SK-N-SH (cell line): ENCODE measurements around the gene OTUD1. TPM values are rescaled to one million over a fixed set of nuclear protein-coding genes. Genes with fewer than 3 reads are reported as not detected.
A peak's percentile ranks its signal among the peaks of the same experiment; 100 is the strongest.

Source experiments
- CHD2 ChIP-seq: fragments of 150-350 bp; IDR thresholded peaks from 2 replicates; pipeline ENCODE4 v1.6.1; 2018; ENCODE audit warnings: low read length; ENCODE audit not compliant: partially characterized antibody
- EP300 ChIP-seq, 2 experiments: IDR thresholded peaks; 2 replicates each; pipeline versions ENCODE4 v1.4.0 to v1.6.1; 2012; ENCODE audit warnings: borderline replicate concordance in 1 of 2, low read depth in 1 of 2, low read length in 1 of 2
- EZH2phosphoT487 ChIP-seq: fragments of 200-600 bp; sonication (generic); IDR thresholded peaks from 2 replicates; pipeline ENCODE4 v1.6.1; 2017; ENCODE audit warnings: low read depth, mixed run types, mild to moderate bottlenecking, antibody characterized with exemption, moderate library complexity, borderline replicate concordance
- FOSL2 ChIP-seq: IDR thresholded peaks from 2 replicates; pipeline ENCODE4 v1.4.0; 2012; ENCODE audit warnings: low read depth, mild to moderate bottlenecking, moderate library complexity, borderline replicate concordance
- FOXM1 ChIP-seq: IDR thresholded peaks from 2 replicates; pipeline ENCODE4 v1.4.0; 2012; ENCODE audit warnings: low read depth, mild to moderate bottlenecking
- GABPA ChIP-seq: IDR thresholded peaks from 2 replicates; pipeline ENCODE4 v1.4.0; 2012; ENCODE audit warnings: low read depth, mild to moderate bottlenecking
- JUND ChIP-seq: IDR thresholded peaks from 2 replicates; pipeline ENCODE4 v1.4.0; 2012
- MEF2A ChIP-seq: IDR thresholded peaks from 2 replicates; pipeline ENCODE4 v1.4.0; 2012; ENCODE audit warnings: low read depth, borderline replicate concordance
- NRF1 ChIP-seq: IDR thresholded peaks from 2 replicates; pipeline ENCODE4 v1.6.1; 2012; ENCODE audit warnings: low read depth, mild to moderate bottlenecking, low read length
- RAD21 ChIP-seq: IDR thresholded peaks from 2 replicates; pipeline ENCODE4 v1.6.1; 2012; ENCODE audit warnings: mild to moderate bottlenecking, low read length
- RCOR1 ChIP-seq: fragments of 150-350 bp; IDR thresholded peaks from 2 replicates; pipeline ENCODE4 v1.6.1; 2017; ENCODE audit warnings: antibody characterized with exemption, low read length
- RFX5 ChIP-seq: IDR thresholded peaks from 2 replicates; pipeline ENCODE4 v1.6.1; 2012; ENCODE audit warnings: mild to moderate bottlenecking, improper control_type of control experiment, low read length
- SIN3A ChIP-seq: IDR thresholded peaks from 2 replicates; pipeline ENCODE4 v1.6.1; 2012; ENCODE audit warnings: low read depth, mild to moderate bottlenecking, low read length, moderate library complexity, borderline replicate concordance
- TCF12 ChIP-seq: IDR thresholded peaks from 2 replicates; pipeline ENCODE4 v1.4.0; 2012
- TEAD4 ChIP-seq: IDR thresholded peaks from 2 replicates; pipeline ENCODE4 v1.4.0; 2012; ENCODE audit warnings: mild to moderate bottlenecking, borderline replicate concordance; ENCODE audit not compliant: insufficient read depth
- polyA plus RNA-seq, 3 experiments: library from polyadenylated mRNA; depleted of rRNA; stranded (reverse); fragments of >200 nt; gene quantifications; 2 replicates each; pipeline ENCODE4 v1.2.3, GENCODE V29; 2012
- TF ChIP-seq, protein P1 (sequence below): IDR thresholded peaks from 2 replicates; pipeline ENCODE4 v1.6.1; 2012; ENCODE audit warnings: mild to moderate bottlenecking, low read depth, low read length, moderate library complexity
- TF ChIP-seq, protein P2 (sequence below): IDR thresholded peaks from 2 replicates; pipeline ENCODE4 v1.4.0; 2012; ENCODE audit warnings: low read depth
- TF ChIP-seq, protein P3 (sequence below): IDR thresholded peaks from 2 replicates; pipeline ENCODE4 v1.4.0; 2012; ENCODE audit warnings: low read depth, borderline replicate concordance
- TF ChIP-seq, protein P4 (sequence below): fragments of 150-350 bp; IDR thresholded peaks from 2 replicates; pipeline ENCODE4 v1.6.1; 2017; ENCODE audit warnings: antibody characterized with exemption, low read length, low read depth, borderline replicate concordance
- TF ChIP-seq, protein P5 (sequence below): fragments of 200-600 bp; sonication (generic); IDR thresholded peaks from 2 replicates; pipeline ENCODE4 v1.6.1; 2017; ENCODE audit warnings: antibody characterized with exemption, mild to moderate bottlenecking, moderate library complexity
- TF ChIP-seq, protein P6 (sequence below): IDR thresholded peaks from 2 replicates; pipeline ENCODE4 v1.4.0; 2012; ENCODE audit warnings: low read depth, borderline replicate concordance
- TF ChIP-seq, protein P7 (sequence below): fragments of 150-350 bp; IDR thresholded peaks from 2 replicates; pipeline ENCODE4 v1.6.1; 2016; ENCODE audit warnings: mild to moderate bottlenecking, low read depth, low read length

Gene OTUD1
- polyA plus RNA-seq, 1 of the 3 experiments (the other 2 are of a cell fraction): 8.5 TPM

DNA sequence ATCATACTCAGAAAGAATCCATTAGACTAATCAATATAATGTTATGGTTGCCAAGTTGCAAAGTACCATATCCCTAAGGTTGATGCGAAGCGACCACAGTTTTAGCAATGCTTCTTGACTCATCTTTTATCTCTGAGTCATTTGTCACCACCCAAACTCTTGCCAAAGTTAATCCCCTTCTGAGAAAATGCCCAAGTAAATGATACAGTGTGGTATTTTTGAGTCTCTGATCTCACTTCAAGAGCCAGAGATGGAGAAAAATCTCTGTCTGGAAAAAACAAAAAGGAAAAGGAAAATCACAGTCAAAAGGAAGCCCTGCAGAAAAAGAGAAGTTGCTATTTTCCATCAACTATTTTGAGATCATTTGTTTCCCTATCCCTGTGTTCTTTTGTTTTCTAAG is 26.7 kb upstream of the OTUD1 start (continued):
- TF ChIP-seq, protein P1, sequence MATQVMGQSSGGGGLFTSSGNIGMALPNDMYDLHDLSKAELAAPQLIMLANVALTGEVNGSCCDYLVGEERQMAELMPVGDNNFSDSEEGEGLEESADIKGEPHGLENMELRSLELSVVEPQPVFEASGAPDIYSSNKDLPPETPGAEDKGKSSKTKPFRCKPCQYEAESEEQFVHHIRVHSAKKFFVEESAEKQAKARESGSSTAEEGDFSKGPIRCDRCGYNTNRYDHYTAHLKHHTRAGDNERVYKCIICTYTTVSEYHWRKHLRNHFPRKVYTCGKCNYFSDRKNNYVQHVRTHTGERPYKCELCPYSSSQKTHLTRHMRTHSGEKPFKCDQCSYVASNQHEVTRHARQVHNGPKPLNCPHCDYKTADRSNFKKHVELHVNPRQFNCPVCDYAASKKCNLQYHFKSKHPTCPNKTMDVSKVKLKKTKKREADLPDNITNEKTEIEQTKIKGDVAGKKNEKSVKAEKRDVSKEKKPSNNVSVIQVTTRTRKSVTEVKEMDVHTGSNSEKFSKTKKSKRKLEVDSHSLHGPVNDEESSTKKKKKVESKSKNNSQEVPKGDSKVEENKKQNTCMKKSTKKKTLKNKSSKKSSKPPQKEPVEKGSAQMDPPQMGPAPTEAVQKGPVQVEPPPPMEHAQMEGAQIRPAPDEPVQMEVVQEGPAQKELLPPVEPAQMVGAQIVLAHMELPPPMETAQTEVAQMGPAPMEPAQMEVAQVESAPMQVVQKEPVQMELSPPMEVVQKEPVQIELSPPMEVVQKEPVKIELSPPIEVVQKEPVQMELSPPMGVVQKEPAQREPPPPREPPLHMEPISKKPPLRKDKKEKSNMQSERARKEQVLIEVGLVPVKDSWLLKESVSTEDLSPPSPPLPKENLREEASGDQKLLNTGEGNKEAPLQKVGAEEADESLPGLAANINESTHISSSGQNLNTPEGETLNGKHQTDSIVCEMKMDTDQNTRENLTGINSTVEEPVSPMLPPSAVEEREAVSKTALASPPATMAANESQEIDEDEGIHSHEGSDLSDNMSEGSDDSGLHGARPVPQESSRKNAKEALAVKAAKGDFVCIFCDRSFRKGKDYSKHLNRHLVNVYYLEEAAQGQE: no peak
- TF ChIP-seq TEAD4 (0 out of 2 replicates have a peak, but pooled peaks have one; percentile 43), EZH2phosphoT487 (no peak), RFX5 (no peak), TCF12 (peak; percentile 68), FOSL2 (peak; percentile 89), MEF2A (peak; percentile 62; the same call in 1 of the 2 replicates), NRF1 (no peak), FOXM1 (no peak), RCOR1 (no peak), CHD2 (no peak), SIN3A (no peak), JUND (peak; percentile 83), RAD21 (no peak), GABPA (no peak), EP300 (IDR thresholded peaks at IDR 0.05; ENCODE audit: borderline replicate concordance in 1 of 2, low read depth in 1 of 2, low read length in 1 of 2) (peak in 1 of 2 experiments; percentile 67; a peak in 2 of 4 replicates)
- TF ChIP-seq, protein P2, sequence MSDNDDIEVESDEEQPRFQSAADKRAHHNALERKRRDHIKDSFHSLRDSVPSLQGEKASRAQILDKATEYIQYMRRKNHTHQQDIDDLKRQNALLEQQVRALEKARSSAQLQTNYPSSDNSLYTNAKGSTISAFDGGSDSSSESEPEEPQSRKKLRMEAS: no peak
- TF ChIP-seq, protein P3, sequence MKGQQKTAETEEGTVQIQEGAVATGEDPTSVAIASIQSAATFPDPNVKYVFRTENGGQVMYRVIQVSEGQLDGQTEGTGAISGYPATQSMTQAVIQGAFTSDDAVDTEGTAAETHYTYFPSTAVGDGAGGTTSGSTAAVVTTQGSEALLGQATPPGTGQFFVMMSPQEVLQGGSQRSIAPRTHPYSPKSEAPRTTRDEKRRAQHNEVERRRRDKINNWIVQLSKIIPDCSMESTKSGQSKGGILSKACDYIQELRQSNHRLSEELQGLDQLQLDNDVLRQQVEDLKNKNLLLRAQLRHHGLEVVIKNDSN: no peak
- TF ChIP-seq, protein P4, sequence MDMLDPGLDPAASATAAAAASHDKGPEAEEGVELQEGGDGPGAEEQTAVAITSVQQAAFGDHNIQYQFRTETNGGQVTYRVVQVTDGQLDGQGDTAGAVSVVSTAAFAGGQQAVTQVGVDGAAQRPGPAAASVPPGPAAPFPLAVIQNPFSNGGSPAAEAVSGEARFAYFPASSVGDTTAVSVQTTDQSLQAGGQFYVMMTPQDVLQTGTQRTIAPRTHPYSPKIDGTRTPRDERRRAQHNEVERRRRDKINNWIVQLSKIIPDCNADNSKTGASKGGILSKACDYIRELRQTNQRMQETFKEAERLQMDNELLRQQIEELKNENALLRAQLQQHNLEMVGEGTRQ: no peak
- TF ChIP-seq, protein P5, sequence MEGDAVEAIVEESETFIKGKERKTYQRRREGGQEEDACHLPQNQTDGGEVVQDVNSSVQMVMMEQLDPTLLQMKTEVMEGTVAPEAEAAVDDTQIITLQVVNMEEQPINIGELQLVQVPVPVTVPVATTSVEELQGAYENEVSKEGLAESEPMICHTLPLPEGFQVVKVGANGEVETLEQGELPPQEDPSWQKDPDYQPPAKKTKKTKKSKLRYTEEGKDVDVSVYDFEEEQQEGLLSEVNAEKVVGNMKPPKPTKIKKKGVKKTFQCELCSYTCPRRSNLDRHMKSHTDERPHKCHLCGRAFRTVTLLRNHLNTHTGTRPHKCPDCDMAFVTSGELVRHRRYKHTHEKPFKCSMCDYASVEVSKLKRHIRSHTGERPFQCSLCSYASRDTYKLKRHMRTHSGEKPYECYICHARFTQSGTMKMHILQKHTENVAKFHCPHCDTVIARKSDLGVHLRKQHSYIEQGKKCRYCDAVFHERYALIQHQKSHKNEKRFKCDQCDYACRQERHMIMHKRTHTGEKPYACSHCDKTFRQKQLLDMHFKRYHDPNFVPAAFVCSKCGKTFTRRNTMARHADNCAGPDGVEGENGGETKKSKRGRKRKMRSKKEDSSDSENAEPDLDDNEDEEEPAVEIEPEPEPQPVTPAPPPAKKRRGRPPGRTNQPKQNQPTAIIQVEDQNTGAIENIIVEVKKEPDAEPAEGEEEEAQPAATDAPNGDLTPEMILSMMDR: no peak
- TF ChIP-seq, protein P6, sequence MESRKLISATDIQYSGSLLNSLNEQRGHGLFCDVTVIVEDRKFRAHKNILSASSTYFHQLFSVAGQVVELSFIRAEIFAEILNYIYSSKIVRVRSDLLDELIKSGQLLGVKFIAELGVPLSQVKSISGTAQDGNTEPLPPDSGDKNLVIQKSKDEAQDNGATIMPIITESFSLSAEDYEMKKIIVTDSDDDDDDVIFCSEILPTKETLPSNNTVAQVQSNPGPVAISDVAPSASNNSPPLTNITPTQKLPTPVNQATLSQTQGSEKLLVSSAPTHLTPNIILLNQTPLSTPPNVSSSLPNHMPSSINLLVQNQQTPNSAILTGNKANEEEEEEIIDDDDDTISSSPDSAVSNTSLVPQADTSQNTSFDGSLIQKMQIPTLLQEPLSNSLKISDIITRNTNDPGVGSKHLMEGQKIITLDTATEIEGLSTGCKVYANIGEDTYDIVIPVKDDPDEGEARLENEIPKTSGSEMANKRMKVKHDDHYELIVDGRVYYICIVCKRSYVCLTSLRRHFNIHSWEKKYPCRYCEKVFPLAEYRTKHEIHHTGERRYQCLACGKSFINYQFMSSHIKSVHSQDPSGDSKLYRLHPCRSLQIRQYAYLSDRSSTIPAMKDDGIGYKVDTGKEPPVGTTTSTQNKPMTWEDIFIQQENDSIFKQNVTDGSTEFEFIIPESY: no peak
- TF ChIP-seq, protein P7, sequence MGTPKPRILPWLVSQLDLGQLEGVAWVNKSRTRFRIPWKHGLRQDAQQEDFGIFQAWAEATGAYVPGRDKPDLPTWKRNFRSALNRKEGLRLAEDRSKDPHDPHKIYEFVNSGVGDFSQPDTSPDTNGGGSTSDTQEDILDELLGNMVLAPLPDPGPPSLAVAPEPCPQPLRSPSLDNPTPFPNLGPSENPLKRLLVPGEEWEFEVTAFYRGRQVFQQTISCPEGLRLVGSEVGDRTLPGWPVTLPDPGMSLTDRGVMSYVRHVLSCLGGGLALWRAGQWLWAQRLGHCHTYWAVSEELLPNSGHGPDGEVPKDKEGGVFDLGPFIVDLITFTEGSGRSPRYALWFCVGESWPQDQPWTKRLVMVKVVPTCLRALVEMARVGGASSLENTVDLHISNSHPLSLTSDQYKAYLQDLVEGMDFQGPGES: no peak
- TF ChIP-seq, all 33 proteins: peak for 8
